SIG-M5 treated with dmso at 0.1 percent for 504 hours (cell line): ENCODE measurements around the gene PRR5.
"Not testable (repeated sequence)": the region's sequence is repeated elsewhere in the genome, so short reads cannot be mapped to it uniquely, and the experiment has no call there.

Experiments used
- DNase-seq: peaks from one replicate; lab custom pipeline; 2025; ENCODE audit not compliant: unreplicated experiment; lab: John Stamatoyannopoulos, UW

The PRR5 gene

GRCh38 chr22:44701824-44702478, at the start of gene PRR5:
PRR5 (plus strand) TSS chr22:44702204; CDS start chr22:44702475, 271 bp downstream.
- DNase-seq = peak; percentile 51

DNA sequence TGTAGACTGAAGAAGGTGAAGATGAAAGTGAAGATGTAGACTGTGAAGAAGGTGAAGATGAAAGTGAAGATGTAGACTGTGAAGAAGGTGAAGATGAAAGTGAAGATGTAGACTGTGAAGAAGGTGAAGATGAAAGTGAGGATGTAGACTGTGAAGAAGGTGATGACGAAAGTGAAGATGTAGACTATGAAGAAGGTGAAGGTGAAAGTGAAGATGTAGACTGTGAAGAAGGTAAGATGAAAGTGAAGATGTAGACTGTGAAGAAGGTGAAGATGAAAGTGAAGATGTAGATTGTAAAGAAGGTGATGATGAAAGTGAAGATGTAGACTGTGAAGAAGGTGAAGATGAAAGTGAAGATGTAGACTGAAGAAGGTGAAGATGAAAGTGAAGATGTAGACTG, 49.1 kb upstream of the PRR5 start:
- not testable (repeated sequence) for DNase-seq

DNA sequence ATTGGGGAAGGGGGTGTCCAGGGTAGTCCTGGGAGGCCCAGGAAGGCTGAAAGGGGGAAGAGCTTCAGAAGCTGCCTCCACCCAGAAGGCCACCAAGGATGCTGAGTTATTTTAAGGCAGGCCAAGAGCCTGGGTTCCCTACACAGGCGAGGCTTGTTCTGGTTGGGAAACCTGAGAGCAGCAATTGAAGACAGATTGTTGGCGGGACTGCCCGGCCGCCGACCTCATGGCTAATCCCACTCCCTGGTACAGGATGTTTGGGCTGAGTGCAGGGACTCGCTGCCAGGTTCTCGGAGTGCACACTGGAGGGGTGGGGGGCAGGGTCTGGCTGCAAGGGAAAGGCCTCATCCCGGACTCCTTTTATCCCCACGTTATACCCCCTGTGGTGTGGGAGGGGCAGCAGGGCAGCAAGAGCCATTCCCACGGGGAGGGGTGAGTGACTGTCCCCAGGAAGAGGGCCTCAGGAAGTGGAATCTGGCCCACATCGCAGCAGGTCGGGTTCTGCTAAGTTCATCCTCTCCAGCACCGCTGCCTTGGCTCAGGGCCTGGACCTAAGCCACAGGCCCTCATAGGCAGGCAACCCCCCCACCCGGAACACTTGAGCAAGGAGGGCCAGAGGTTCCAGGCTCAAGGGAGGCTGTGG, 43.6 kb upstream of the PRR5 start:
- no peak for DNase-seq

DNA sequence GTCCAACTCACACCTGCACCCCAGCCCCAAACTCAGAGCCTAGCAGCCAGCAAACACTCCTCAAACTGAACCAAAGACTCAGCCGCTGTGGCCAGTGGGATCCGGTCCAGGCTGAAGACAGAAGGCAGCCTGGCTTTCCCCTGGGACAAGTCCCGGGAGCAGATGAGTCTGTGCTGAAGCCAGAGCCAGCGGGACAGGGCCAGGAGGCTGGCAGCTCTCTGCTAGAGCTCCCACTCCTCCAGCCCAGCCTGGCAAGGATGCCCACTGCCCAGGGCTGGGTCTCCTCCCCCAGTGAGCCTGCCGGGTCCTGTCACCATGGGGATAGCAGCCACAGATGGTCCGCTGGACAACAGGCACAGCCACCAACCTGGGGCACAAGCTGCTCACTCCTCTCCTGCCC, 42.9 kb upstream of the PRR5 start:
- DNase-seq = no peak

DNA sequence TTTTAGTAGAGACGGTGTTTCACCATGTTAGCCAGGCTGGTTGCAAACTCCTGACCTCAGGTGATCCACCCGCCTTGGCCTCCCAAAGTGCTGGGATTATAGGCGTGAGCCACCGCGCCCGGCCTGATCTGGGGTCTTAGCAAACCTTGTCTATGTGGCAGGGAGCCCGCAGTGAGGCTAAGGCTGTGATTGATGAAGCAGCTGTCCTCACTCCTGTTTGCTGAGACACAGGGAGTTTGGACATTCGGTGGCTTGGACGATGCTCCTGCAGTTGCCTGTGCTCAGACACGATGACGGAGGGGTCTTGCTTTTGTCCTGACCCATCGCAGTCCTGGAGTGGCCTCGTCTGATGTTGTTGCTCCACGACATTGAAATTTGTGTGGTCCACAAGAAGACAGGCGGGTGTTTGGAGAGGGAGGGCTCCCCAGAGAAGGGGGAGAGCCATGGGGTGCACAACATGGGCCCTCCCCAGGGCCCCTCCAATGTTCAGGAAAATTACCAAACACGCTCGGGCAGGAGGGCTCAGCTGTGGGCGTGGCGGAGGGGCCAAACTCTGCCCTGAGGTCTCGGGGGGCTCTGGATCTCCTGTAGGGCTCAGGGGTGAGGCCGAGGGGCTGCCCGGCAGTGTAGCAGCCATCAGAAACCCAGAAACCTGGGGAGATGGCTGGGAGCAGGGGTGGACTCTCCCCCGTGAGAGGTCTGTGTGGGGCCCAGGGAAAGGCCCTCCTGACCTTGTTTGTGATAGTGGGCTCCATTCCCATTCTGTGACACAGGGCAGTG, 41.8 kb upstream of the PRR5 start:
- DNase-seq = no peak

- DNase-seq = no peak
Observed at GRCh38 chr22:44661070-44661469, 40.9 kb upstream of the PRR5 start.

GRCh38 chr22:44661659-44662569, 40.1 kb upstream of the PRR5 start:
- DNase-seq = no peak

DNA sequence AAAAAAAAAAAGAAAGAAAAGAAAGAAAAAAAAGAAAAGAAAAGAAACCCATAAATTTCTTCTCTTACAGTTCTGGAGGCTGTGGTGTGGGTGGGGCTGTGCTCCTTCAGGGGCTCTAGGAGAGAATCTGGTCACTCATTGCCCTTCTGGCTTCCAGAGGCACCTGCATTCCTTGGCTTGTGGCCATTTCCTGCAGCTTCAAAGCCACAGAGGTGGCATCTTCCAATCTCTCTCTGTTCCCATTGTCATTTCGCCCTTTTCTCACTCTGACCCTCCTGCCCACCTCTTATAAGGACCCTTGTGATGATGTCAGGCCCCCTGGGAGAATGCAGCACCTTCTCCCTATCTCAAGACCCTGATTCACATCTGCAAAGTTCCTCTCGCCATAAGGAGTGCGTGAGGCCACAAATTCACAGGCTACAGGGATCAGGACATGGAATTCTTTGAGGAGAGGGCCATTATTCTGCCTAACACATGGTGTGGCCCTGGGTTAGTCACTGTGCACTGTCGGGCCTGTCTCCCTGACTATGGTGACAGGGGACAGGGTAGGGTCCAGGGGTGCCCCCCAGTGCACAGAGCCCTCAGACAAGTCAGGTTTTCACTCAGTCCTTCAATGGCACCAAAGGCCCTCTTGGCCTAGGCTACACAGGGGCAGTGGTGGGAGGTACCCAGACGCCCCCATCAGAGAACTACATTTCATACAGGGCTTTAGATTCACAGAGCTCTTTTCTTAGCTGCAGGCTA, 38.6 kb upstream of the PRR5 start:
- DNase-seq = no peak

DNA sequence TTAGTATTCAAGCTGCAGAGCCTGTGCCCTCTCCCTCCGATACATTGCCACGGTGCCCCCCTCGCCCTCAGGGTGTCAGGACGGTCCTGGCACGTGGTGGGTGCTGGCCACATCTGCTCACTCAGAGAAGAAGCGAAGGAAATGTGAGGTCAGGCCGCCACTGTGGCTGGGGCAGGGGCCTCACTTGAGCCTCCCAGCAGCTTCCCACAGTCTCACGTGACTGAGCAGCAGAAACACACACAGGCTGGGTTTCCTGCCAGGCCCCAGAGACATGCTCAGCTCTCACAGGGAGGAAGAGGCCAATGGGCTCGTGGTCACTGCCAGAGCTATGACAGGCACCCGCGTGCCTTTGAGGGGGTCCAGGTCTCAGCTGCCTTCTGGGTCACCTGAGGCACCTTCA, 37.9 kb upstream of the PRR5 start:
- no peak for DNase-seq

GRCh38 chr22:44665115-44665514, 36.9 kb upstream of the PRR5 start:
- DNase-seq = no peak

- no peak for DNase-seq
Observed at GRCh38 chr22:44666207-44666585, 35.8 kb upstream of the PRR5 start.

GRCh38 chr22:44667276-44667675, 34.7 kb upstream of the PRR5 start:
- no peak for DNase-seq

- no peak for DNase-seq
Observed at GRCh38 chr22:44667829-44668189, 34.2 kb upstream of the PRR5 start.

DNA sequence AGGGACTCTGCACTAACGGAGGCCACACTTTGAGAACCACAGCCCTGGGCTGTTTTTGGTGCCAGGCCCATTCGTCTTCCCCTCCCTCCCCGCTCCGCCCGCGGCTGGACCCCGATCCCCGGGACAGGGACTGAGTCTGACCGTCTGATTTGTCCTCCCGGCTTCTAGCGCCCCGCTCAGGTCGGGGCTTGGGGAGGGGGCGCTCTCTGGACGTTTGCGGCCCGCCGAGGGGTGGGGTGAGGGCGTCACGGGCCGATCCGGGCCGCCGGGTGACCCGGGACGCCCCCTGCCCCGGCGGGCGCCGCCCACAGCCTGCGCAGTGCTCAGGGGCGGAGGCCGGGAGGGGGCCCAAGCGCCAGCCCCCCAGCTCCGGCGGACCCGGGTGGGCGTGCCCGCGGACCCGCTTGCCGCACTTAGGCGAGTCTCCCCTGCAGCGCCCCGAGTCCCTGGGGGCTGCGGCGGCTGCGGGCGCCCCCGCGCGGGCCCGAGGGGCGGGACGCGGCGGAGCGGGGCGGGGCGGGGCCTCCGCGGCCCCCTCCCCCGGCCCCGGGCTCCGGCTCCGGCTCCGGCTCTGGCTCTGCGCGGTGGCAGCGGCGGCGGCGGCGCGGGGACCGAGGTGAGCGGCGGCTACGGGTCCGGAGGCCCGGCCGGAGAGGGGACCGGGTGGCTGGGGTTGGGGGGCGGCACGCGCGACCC, 33.7 kb upstream of the PRR5 start:
- no peak for DNase-seq

GRCh38 chr22:44668886-44669521, 33.0 kb upstream of the PRR5 start:
- no peak for DNase-seq

GRCh38 chr22:44669561-44669976, 32.4 kb upstream of the PRR5 start:
- DNase-seq = no peak

DNA sequence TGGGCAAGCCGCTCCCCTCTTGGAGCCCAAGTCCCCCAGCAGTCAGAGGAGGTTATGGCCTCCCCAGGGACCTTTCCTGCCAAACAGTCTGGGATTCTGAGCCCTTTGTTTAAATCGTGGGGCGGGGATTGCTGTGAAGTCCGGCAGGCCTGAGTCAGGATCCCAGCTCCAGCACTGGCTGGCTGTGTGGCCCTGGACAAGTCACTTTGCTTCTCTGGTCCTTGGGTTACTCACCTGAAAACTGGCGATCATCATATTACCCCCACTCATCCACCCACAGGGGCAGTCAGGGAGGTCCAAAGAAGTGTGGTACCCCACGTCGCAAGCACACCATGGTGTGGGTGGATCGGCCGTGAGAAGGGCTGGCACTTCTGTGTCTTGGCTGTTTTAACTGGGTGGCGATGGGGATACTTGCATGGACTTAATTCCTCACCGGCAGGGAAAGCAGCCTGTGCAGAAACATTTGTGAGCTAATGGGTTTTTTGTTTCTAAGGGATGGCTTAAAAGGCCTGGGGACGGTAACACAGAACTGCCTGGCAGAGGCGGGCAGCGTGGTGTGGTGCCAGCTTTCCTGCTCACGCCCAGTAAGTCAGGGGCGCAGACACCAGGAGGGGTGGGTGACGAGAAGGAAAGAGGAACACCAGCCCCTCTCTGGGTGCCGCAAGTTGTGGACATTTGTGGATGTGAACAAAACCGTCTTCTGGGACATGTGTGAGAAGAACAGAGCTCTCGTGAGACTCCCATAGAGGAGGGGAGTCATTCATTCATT, 31.6 kb upstream of the PRR5 start:
- DNase-seq = no peak

- peak; percentile 53 for DNase-seq
Observed at GRCh38 chr22:44671742-44672141, 30.3 kb upstream of the PRR5 start.

DNA sequence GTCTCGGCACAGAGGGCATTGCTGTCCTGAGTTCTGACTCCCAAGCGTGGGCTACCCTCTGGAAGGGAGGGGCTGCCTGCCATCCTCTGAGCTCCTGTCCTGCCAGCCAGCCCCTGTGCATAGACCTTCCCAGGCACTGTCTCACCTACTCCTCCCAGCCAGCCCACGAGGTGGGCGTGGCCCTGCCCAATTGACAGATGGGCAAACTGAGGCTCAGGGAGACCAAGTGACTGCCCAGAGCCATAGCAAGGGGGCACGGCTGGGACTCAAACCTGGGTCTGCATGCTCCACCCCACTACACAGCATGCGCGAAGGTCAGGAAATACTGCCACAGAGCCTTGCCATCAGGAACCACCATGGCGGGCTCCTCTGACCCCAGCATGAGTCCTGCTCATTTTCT, 29.4 kb upstream of the PRR5 start:
- DNase-seq = no peak
